ENCODE results near the gene TRAP1. TPM values are rescaled to one million over a fixed set of nuclear protein-coding genes. Genes with fewer than 3 reads are reported as not detected.

TRAP1 gene
- total RNA-seq, 3 donors from 2014 or later: 44.8 to 69.5 (median 51.4) TPM

DNA sequence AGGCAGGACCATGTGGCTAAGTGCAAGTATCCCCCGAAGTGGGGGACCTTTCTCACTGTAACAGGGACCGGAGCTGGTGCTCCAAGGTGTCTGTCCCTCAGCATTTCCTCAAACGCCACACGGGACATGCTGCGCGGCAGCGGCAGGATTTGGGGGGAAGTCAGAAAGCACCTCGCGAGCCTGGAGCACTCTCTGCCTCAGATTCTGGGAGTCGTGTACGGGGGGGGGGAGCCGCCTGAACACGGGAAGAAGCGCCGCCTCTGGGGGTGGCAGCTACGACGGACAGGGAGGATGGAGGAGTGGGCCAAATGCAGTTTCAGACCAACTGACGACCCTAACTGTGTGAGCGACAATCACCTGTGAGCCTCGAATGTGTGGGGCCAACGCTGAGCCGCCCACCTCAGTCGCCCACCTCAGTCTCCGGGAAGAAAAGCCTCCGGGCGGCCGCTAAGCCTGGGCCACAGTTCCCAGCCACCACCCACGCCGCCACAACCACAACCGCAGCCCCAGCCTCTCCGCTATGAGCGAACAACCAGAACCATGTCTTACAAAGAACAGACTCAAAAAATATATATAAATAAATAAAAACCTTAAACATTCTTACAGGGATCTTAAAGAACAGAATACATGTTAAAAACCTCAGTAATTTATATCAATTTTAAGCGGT, 8.8 kb upstream of the TRAP1 start:
- no peak for DNase-seq (ENCODE audit: low spot score in 2 of 2)
- Histone ChIP-seq H3K4me1 (no peaks in the 10 kb centered on the region), H3K27me3 (no peaks in the 10 kb centered on the region), H3K27ac (no peak overlapping the region), H3K36me3 (peaks cover 8% of the 10 kb centered on the region), H3K4me3 (no peak overlapping the region), H3K9me3 (no peaks in the 10 kb centered on the region)
- intact Hi-C loops (cut with DNase I; ENCODE audit: low total_unique reads): no loop called here
- TF ChIP-seq POLR2A (IDR thresholded peaks at IDR 0.05) (no peak), CTCF (IDR thresholded peaks at IDR 0.05) (no peak), POLR2AphosphoS5 (IDR thresholded peaks at IDR 0.05) (no peak)

DNA sequence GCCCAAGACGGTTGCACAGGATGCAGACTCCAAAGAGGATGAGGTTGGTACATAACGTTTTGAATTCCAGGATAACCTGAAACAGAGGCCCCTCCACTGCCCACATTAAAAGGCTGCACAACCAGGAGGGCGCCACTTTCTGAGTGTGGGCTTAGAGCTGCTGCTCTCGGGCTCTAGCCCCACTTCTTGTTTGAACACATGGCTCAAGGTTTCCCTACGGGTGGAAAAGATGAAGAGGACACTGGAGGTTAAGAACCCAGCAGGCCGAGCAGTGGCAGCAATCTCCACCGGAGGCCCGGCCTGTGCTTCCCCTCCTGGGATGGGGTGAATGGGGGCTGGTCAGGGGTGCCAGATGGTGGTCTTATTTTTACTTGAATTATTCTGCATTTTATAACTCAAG, 8.0 kb upstream of the TRAP1 start:
- no peak for DNase-seq (ENCODE audit: low spot score in 2 of 2)
- intact Hi-C loops (cut with DNase I; ENCODE audit: low total_unique reads): no loop called here
- TF ChIP-seq POLR2AphosphoS5 (IDR thresholded peaks at IDR 0.05) (no peak), POLR2A (IDR thresholded peaks at IDR 0.05) (no peak), CTCF (IDR thresholded peaks at IDR 0.05) (no peak)
- Histone ChIP-seq H3K9me3 (no peaks in the 10 kb centered on the region), H3K36me3 (no peaks in the 10 kb centered on the region), H3K27me3 (no peaks in the 10 kb centered on the region), H3K4me3 (no peak overlapping the region), H3K4me1 (no peaks in the 10 kb centered on the region), H3K27ac (no peak overlapping the region)

- H3K4me1 ChIP-seq: peaks cover 0 to 5% of the 10 kb centered on the region in 2 donors
- no peaks in the 10 kb centered on the region for H3K27me3 ChIP-seq
- TF ChIP-seq POLR2AphosphoS5 (IDR thresholded peaks at IDR 0.05): no peak
- no peak for TF ChIP-seq CTCF (IDR thresholded peaks at IDR 0.05)
- no peak for TF ChIP-seq POLR2A (IDR thresholded peaks at IDR 0.05)
- H3K9me3 ChIP-seq: no peaks in the 10 kb centered on the region
- no peak overlapping the region for H3K4me3 ChIP-seq
- no peaks in the 10 kb centered on the region for H3K36me3 ChIP-seq
- intact Hi-C loops (cut with DNase I; ENCODE audit: low total_unique reads): no loop called here
- DNase-seq (ENCODE audit: low spot score in 2 of 2): no peak
- no peak overlapping the region for H3K27ac ChIP-seq
Observed at GRCh38 chr16:3722508-3722907, 5.2 kb upstream of the TRAP1 start.

GRCh38 chr16:3720418-3720817, 3.1 kb upstream of the TRAP1 start:
- no peaks in the 10 kb centered on the region for H3K27me3 ChIP-seq
- DNase-seq (ENCODE audit: low spot score in 2 of 2): no peak
- H3K36me3 ChIP-seq: no peaks in the 10 kb centered on the region
- no peak overlapping the region for H3K27ac ChIP-seq
- no peak overlapping the region for H3K4me3 ChIP-seq
- H3K9me3 ChIP-seq: no peaks in the 10 kb centered on the region
- no peak for TF ChIP-seq POLR2A (IDR thresholded peaks at IDR 0.05)
- peaks cover 0 to 9% of the 10 kb centered on the region in 2 donors for H3K4me1 ChIP-seq
- intact Hi-C loops (cut with DNase I; ENCODE audit: low total_unique reads): no loop called here

DNA sequence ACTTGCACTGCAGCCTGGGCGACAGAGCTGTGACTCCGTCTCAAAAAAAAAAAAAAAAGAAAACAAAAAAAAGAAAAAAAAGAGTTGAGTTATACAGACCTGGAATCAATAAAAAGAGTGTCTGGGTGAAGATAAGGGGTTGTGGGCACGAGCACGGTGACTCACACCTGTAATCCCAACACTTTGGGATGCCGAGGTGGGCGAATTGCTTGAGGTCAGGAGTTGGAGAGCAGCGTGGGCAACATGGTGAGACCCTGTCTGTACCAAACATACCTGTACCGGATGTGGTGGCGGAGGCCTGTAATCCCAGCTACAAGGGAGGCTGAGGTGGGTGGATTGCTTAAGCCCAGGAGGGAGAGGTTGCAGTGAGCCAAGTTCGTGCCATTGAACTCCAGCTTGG, 1.3 kb upstream of the TRAP1 start:
- intact Hi-C loops (cut with DNase I; ENCODE audit: low total_unique reads): loop anchor here (1.0 kb wide), 1 partner anchor 31 kb away; no protein-coding TSS in a partner anchor
- Histone ChIP-seq H3K4me3 (no peak overlapping the region), H3K9me3 (no peaks in the 10 kb centered on the region), H3K27ac (no peak overlapping the region), H3K27me3 (no peaks in the 10 kb centered on the region), H3K4me1 (peaks cover 0 to 9% of the 10 kb centered on the region in 2 donors), H3K36me3 (no peaks in the 10 kb centered on the region)
- TF ChIP-seq POLR2A (IDR thresholded peaks at IDR 0.05): no peak
- TF ChIP-seq POLR2AphosphoS5 (IDR thresholded peaks at IDR 0.05): no peak
- no peak for TF ChIP-seq CTCF (IDR thresholded peaks at IDR 0.05)
- no peak for DNase-seq (ENCODE audit: low spot score in 2 of 2)
